PC-9 (cell line): ENCODE measurements around the gene COX10.

Source experiments
- CTCF ChIP-seq: fragments of 200-600 bp; sonication (generic); conservative IDR thresholded peaks from 2 replicates; pipeline ENCODE4 v1.6.1; 2017; ENCODE audit warnings: mixed run types, antibody characterized with exemption, mild to moderate bottlenecking, moderate library complexity
- EZH2 ChIP-seq: fragments of 200-600 bp; sonication (generic); IDR thresholded peaks from 2 replicates; pipeline ENCODE4 v1.8.0; 2017; ENCODE audit warnings: antibody characterized with exemption, low read depth

- TF ChIP-seq CTCF (no peak), EZH2 (no peak)
Observed at GRCh38 chr17:14060706-14061105, 8.6 kb upstream of the COX10 start.
